Natural killer cell (primary cell): Measurements from ENCODE around the gene NCAPG. TPM values are rescaled to one million over a fixed set of nuclear protein-coding genes. Genes with fewer than 3 reads are reported as not detected.

ENCODE experiments used
- ATAC-seq, 3 donors: fragments of 150-1000 bp in 2 of 3; fragments of 200-7000 bp in 1 of 3; cut with Tn5 transposase; 1 replicate in 1 of 3; 2 replicates in 2 of 3; pipeline ENCODE4 v1.10.0; 2021; ENCODE audit warnings: mild to moderate bottlenecking in 2 of 3, moderate library complexity in 2 of 3
- DNase-seq, 2 donors: peaks; one replicate each; pipeline versions ENCODE4 v3.0.0 to v3.0.0-alpha.2; 2013 to 2021; ENCODE audit warnings: mixed read lengths in 1 of 2
- H3K27ac ChIP-seq: one replicate; pipeline ENCODE4 v1.5.1; 2013; ENCODE audit warnings: mild to moderate bottlenecking, low read length
- H3K27me3 ChIP-seq: one replicate; pipeline ENCODE4 v1.6.1; 2013; ENCODE audit warnings: low read length; ENCODE audit not compliant: control insufficient read depth, insufficient read depth
- H3K36me3 ChIP-seq: one replicate; pipeline ENCODE4 v1.6.1; 2013; ENCODE audit warnings: low read length; ENCODE audit not compliant: control insufficient read depth, insufficient read depth
- H3K4me1 ChIP-seq: one replicate; pipeline ENCODE4 v1.6.1; 2013; ENCODE audit warnings: low read length; ENCODE audit not compliant: control insufficient read depth, insufficient read depth
- H3K4me3 ChIP-seq: one replicate; pipeline ENCODE4 v1.5.1; 2013; ENCODE audit warnings: low read length
- H3K9me3 ChIP-seq: one replicate; pipeline ENCODE4 v1.6.1; 2013; ENCODE audit warnings: low read length; ENCODE audit not compliant: control insufficient read depth, insufficient read depth
- H3K27ac Mint-ChIP-seq, 2 donors: one replicate each; pipeline ENCODE4 v1.8.0; 2022; ENCODE audit warnings: mild to moderate bottlenecking in 2 of 2, mixed read lengths in 2 of 2, moderate library complexity in 1 of 2
- H3K27me3 Mint-ChIP-seq, 2 donors: one replicate each; pipeline ENCODE4 v1.8.0; 2022; ENCODE audit warnings: low read depth in 2 of 2, mixed read lengths in 2 of 2
- H3K36me3 Mint-ChIP-seq: one replicate; pipeline ENCODE4 v1.8.0; 2022; ENCODE audit warnings: mixed read lengths
- H3K4me1 Mint-ChIP-seq, 2 donors: one replicate each; pipeline ENCODE4 v1.8.0; 2022; ENCODE audit warnings: mixed read lengths in 2 of 2
- H3K4me3 Mint-ChIP-seq: one replicate; pipeline ENCODE4 v1.8.0; 2022; ENCODE audit warnings: mild to moderate bottlenecking, moderate library complexity, mixed read lengths
- H3K9me3 Mint-ChIP-seq, 2 donors: one replicate each; pipeline ENCODE4 v1.8.0; 2022; ENCODE audit warnings: mixed read lengths in 2 of 2
- WGBS: methylation state at CpG from one replicate; pipeline ENCODE4 v1.1.7; 2013; ENCODE audit warnings: missing lambda C conversion rate; ENCODE audit not compliant: insufficient coverage; 5-methylcytosine and 5-hydroxymethylcytosine counted together
- intact Hi-C: fragments of 100-400 bp; cut with micrococcal nuclease; formaldehyde crosslinking; loops from one replicate; pipeline ENCODE4 v1.14.2; 2022
- total RNA-seq, 4 donors: library from RNA; stranded (reverse); fragments of 120-200 nt in 1 of 4; gene quantifications; one replicate each; pipeline versions ENCODE4 v1.2.3 to v1.2.4, GENCODE V29; 2013 to 2022
- TF ChIP-seq, protein P1 (sequence below): fragments of 200-600 bp; IDR thresholded peaks from one replicate; pipeline ENCODE4 v1.8.0; 2022; ENCODE audit warnings: antibody characterized with exemption

Gene NCAPG
- total RNA-seq, 3 donors from 2014 or later (not counting 1 experiment from before 2014, with no cell fraction given) = 1.3 to 1.8 (median 1.6) TPM

DNA sequence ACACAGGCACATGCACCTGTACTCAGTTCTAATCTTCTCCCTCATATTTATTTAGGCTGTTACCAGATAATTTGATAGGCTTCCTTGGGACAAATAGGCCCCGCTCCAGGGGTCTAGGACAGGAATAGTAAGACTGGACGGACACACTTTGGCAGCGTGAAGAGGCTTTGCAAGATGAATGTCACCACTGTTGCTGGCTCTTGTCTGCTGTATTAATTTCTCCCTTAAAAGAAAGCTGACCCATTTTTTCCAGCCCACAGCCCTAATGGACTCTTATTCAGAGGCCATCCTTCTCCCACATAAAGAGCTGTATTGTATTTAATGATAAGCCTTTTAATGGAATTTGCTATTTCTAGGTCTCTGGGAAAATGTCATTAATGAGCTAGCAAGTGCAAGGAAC, 47.4 kb upstream of the NCAPG start:
- no peak overlapping the region for H3K4me3 ChIP-seq
- H3K36me3 Mint-ChIP-seq = no peaks in the 10 kb centered on the region
- no peak overlapping the region for H3K27ac Mint-ChIP-seq
- peaks cover 0 to 2% of the 10 kb centered on the region in 2 donors for H3K27me3 Mint-ChIP-seq
- intact Hi-C loops = no loop called here
- no peaks in the 10 kb centered on the region for H3K4me1 ChIP-seq
- H3K36me3 ChIP-seq = no peaks in the 10 kb centered on the region
- no peaks in the 10 kb centered on the region for H3K27me3 ChIP-seq
- H3K9me3 ChIP-seq = no peaks in the 10 kb centered on the region
- no peak for DNase-seq
- H3K4me3 Mint-ChIP-seq = no peak overlapping the region
- no peaks in the 10 kb centered on the region for H3K9me3 Mint-ChIP-seq
- no peak overlapping the region for H3K27ac ChIP-seq
- TF ChIP-seq, protein P1, sequence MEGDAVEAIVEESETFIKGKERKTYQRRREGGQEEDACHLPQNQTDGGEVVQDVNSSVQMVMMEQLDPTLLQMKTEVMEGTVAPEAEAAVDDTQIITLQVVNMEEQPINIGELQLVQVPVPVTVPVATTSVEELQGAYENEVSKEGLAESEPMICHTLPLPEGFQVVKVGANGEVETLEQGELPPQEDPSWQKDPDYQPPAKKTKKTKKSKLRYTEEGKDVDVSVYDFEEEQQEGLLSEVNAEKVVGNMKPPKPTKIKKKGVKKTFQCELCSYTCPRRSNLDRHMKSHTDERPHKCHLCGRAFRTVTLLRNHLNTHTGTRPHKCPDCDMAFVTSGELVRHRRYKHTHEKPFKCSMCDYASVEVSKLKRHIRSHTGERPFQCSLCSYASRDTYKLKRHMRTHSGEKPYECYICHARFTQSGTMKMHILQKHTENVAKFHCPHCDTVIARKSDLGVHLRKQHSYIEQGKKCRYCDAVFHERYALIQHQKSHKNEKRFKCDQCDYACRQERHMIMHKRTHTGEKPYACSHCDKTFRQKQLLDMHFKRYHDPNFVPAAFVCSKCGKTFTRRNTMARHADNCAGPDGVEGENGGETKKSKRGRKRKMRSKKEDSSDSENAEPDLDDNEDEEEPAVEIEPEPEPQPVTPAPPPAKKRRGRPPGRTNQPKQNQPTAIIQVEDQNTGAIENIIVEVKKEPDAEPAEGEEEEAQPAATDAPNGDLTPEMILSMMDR = no peak
- ATAC-seq = no peak
- WGBS = 99% methylated on average over 3 of the region's 3 CpGs
- peaks cover 12% of the 10 kb centered on the region in 2 donors for H3K4me1 Mint-ChIP-seq

- Mint-ChIP-seq H3K4me3 (no peak overlapping the region), H3K27me3 (peaks cover 0 to 2% of the 10 kb centered on the region in 2 donors), H3K27ac (no peak overlapping the region), H3K36me3 (no peaks in the 10 kb centered on the region), H3K9me3 (no peaks in the 10 kb centered on the region), H3K4me1 (peaks cover 12% of the 10 kb centered on the region in 2 donors)
- H3K4me1 ChIP-seq = no peaks in the 10 kb centered on the region
- TF ChIP-seq, protein P1 = no peak
- WGBS = 70% methylated on average over 5 of the region's 5 CpGs
- no peaks in the 10 kb centered on the region for H3K36me3 ChIP-seq
- no peak overlapping the region for H3K27ac ChIP-seq
- no peaks in the 10 kb centered on the region for H3K27me3 ChIP-seq
- ATAC-seq (no peak), DNase-seq (no peak)
- intact Hi-C loops = no loop called here
- H3K4me3 ChIP-seq = no peak overlapping the region
- H3K9me3 ChIP-seq = no peaks in the 10 kb centered on the region
These were observed 46.8 kb upstream of the NCAPG start for GRCh38 chr4:17763931-17764330.

DNA sequence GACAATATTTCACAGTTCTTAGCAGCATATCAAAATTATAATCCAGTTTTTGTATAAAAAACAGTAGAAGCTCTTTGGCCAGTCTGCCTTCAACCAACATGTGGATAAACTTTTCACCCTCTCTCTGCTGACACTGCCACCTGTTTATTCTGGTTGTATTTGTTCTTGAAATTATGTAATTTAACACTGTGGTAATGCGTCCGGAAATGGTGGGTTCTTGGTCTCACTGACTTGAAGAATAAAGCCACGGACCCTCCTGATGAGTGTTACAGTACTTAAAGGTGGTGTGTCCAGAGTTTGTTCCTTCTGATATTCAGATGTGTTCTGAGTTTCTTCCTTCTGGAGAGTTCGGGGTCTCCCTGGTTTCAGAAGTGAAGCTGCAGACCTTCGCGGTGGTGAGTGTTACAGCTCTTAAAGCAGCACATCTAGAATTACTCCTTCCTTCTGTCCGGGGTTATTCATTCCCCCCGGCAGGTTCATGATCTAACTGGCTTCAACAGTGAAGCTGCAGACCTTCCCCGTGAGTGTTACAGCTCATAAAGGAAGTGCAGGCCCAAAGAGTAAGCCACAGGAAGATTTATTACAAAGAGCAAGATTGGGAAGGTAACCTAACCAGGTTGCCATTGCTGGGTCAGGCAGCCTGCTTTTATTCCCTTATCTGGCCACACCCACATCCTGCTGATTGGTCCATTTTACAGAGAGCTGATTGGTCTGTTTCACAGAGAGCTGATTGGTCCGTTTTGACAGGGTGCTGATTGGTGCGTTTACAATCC, 45.1 kb upstream of the NCAPG start:
- H3K9me3 Mint-ChIP-seq = no peaks in the 10 kb centered on the region
- H3K27ac ChIP-seq = no peak overlapping the region
- 27% methylated on average over 11 of the region's 11 CpGs for WGBS
- H3K36me3 Mint-ChIP-seq = no peaks in the 10 kb centered on the region
- TF ChIP-seq, protein P1 = no peak
- intact Hi-C loops = loop anchor here (5.0 kb wide), 1 partner anchor 47 kb away; the partner anchor contains the start of genes DCAF16 and NCAPG
- H3K36me3 ChIP-seq = no peaks in the 10 kb centered on the region
- H3K9me3 ChIP-seq = no peaks in the 10 kb centered on the region
- H3K27ac Mint-ChIP-seq = peak overlapping the region; percentile 71 to 77
- H3K4me1 ChIP-seq = no peaks in the 10 kb centered on the region
- peaks cover 12% of the 10 kb centered on the region in 2 donors for H3K4me1 Mint-ChIP-seq
- peak overlapping the region; percentile 76 for H3K4me3 Mint-ChIP-seq
- ATAC-seq (peak; percentile 74 to 88 (median 82)), DNase-seq (no peak)
- peaks cover 0 to 6% of the 10 kb centered on the region in 2 donors for H3K27me3 Mint-ChIP-seq
- no peaks in the 10 kb centered on the region for H3K27me3 ChIP-seq
- no peak overlapping the region for H3K4me3 ChIP-seq
